Measurements from ENCODE around the gene ACSF2.
"Not testable (repeated sequence)": the region's sequence is repeated elsewhere in the genome, so short reads cannot be mapped to it uniquely, and the experiment has no call there.

Gene ACSF2

DNA sequence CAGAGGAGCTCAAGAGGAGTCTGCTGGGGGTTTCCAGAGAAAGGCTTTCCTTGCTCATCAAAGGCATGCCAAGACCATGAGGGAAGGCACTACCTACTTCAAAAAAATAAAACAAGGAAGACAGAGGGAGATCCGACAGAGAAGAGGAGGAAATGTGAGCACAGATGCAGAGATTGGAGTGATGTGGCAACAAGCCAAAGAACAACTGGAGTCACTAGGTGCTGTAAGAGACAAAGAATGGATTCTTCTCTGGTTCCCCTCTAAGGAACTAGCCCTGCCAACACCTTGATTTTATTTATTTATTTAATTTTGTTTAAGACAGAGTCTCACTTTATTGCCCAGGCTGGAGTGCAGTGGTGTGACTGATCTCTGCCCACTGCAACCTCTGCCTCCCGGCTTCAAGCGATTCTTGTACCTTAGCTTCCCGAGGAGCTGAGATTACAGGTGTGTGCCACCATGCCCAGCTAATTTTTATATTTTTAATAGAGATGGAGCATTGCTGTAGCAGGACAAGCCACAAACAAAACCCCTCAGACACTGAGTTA is 13.8 kb upstream of the ACSF2 start:
- TF ChIP-seq, protein P1, sequence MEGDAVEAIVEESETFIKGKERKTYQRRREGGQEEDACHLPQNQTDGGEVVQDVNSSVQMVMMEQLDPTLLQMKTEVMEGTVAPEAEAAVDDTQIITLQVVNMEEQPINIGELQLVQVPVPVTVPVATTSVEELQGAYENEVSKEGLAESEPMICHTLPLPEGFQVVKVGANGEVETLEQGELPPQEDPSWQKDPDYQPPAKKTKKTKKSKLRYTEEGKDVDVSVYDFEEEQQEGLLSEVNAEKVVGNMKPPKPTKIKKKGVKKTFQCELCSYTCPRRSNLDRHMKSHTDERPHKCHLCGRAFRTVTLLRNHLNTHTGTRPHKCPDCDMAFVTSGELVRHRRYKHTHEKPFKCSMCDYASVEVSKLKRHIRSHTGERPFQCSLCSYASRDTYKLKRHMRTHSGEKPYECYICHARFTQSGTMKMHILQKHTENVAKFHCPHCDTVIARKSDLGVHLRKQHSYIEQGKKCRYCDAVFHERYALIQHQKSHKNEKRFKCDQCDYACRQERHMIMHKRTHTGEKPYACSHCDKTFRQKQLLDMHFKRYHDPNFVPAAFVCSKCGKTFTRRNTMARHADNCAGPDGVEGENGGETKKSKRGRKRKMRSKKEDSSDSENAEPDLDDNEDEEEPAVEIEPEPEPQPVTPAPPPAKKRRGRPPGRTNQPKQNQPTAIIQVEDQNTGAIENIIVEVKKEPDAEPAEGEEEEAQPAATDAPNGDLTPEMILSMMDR (IDR thresholded peaks at IDR 0.05; ENCODE audit: insufficient read depth, low read depth, low read length, missing control alignments), result no peak
- no peak overlapping the region for H3K4me3 ChIP-seq (ENCODE audit: low read depth, low read length)
- DNase-seq (ENCODE audit: low read depth), result no peak

DNA sequence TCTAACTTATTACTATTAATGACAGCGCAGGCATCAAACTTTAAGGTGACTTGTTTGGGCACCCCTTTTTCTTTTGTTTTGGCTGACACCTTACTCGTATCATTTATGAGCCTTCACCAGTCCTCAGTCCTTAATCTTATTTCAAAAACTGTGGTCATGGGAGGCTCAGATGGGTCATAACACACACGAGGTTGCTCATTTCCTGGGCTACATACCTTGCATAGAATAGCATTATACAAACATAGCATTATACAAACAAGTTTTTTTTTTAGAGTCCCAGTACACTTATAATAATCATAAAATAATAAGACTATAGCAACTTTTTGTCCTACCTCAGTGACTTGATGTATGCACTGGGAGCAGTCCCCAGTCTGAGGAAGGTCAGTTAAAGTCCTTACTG is 11.2 kb upstream of the ACSF2 start:
- no peak overlapping the region for H3K4me3 ChIP-seq (ENCODE audit: low read depth, low read length)
- TF ChIP-seq, protein P1 (IDR thresholded peaks at IDR 0.05; ENCODE audit: insufficient read depth, low read depth, low read length, missing control alignments), result no peak
- DNase-seq (ENCODE audit: low read depth), result no peak

DNA sequence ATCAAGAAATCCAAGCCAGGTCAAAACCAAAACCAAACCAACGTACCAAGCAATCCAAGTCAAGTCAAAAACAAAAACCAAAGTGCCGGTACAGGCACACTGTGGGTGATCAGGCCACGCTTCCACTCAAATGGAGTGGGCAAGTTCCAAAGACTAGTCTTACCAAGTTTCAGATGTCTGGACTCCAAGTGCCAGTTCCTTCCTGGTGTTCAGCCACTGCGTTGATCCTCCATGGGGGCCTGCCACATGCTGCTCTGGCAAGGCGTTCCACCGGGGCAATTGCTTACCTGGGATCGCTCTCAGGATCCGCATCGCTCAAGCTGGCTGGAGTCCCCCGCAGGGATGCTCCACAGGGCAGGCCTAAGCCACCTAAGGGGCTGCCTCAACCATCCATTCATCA is 6.4 kb upstream of the ACSF2 start:
- DNase-seq (ENCODE audit: low read depth); H3K4me3 ChIP-seq (ENCODE audit: low read depth, low read length): not testable (repeated sequence)

DNA sequence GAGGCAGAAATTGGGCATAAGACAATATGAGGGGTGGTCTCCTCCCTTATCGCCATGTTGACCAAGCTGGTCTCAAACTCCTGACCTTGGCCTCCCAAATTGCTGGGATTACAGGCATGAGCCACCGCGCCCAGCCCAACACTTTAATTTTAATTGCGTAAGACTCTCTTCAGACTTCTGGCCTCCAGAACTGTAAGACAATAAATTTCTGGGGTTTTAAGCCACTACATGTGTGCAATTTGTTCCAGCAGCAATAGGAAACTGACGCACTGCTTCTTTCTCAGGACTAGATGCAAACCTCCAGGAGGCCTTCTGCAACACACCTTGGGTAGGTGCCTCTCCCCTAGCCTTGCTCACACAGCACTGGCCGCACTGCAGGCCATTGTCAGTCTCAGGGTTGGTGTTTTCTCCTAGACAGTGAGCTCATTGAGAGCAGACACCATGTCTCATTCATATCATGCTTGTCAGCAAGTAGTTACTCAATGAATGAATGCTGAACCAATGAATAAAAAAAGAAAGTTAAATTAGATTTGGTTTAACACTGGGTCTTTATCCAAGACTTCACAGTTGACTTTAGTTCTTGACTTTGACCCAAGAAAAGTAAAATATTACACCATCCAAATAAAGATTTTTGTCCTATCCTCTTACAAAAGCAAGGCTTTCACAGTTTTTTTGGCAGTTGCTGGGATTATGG is 5.5 kb upstream of the ACSF2 start:
- TF ChIP-seq, protein P1 (IDR thresholded peaks at IDR 0.05; ENCODE audit: insufficient read depth, low read depth, low read length, missing control alignments), result no peak
- no peak for DNase-seq (ENCODE audit: low read depth)
- no peak overlapping the region for H3K4me3 ChIP-seq (ENCODE audit: low read depth, low read length)

DNA sequence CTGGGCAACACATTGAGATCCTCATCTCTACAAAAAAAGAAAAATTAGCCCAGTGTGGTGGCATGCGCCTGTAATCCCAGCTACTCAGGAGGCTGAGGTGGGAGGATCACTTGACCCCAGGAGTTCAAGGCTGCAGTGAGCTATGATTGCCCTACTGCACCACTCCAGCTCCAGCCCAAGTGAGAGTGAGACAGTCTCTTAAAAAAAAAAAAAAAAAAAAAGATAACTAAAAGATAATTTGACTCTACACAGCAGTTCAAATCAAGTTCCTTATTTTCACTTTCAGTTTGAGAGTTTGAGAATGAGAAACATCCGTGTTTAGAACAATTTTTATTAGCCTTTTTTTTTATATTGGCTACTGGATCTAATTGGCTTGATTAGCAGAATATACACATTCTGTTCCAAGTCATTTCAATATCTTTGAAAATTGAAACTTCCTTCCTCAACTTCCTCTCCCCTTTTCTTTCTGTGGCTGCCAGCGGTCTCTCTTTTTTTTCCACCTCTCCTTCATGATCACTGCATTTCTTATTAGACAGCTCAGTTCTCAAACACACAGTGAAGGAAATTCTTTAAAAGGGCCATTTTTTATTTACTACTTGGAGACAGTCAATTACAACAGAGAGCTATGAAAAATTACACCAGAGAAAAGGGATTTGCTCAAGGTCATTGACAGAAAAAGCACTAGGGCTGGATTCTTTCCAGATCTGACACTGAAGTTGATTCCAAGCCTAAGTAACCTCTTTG is 4.5 kb upstream of the ACSF2 start:
- peak overlapping the region; percentile 40 for H3K4me3 ChIP-seq (ENCODE audit: low read depth, low read length)
- DNase-seq (ENCODE audit: low read depth), result peak; percentile 32
- TF ChIP-seq, protein P1 (IDR thresholded peaks at IDR 0.05; ENCODE audit: insufficient read depth, low read depth, low read length, missing control alignments), result no peak

DNA sequence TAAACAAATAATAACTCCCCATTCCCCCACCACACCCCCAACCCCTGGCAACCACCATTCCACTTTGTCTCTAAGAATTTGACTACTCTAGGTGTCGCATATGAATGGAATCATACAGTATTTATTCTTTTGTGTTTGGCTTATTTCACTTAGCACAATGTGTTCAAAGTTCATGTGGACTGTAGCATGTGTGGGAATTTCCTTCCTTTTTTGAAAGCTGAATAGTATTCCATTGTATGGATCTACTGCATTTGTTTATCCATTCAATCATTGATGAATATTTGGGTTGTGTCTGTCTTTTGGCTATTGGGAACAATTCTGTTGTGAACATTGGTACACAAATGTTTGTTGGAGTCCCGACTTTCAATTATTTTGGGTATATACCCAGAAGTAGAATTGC is 3.3 kb upstream of the ACSF2 start:
- TF ChIP-seq, protein P1 (IDR thresholded peaks at IDR 0.05; ENCODE audit: insufficient read depth, low read depth, low read length, missing control alignments), result no peak
- DNase-seq (ENCODE audit: low read depth), result no peak
- no peak overlapping the region for H3K4me3 ChIP-seq (ENCODE audit: low read depth, low read length)

DNA sequence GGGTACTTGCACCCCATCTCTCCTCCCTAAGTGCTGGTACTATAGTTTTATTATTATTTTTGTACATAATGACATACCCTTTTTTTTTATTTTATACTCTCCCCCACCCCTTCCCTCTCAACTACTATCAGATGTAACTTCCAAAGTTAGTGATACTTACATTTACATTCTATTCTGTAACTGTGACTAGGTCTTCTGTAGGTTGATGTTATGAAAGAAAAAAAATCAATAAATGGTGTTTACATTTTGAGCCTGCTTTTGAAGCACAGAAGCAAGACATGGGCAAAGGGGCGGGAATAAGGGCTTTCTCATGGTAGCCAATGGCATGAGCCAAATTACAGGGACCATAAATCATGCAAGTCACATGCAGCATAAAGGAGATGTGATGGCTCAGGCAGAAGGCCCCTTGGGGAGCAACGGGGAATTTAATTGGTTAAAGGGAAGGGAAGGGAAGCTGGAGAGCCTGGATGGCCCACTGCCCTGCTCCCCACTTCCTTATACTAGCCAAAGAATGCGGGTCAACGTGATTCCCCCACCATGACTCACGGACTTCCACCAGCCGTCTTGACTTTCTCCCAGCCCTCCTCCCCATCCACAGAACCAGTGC is 2.4 kb upstream of the ACSF2 start:
- DNase-seq (ENCODE audit: low read depth), result no peak
- no peak overlapping the region for H3K4me3 ChIP-seq (ENCODE audit: low read depth, low read length)
- TF ChIP-seq, protein P1 (IDR thresholded peaks at IDR 0.05; ENCODE audit: insufficient read depth, low read depth, low read length, missing control alignments), result no peak

Measured in GM12865 (cell line).